HT1080 (cell line): Measurements from ENCODE around the gene SRGAP2C. TPM values are rescaled to one million over a fixed set of nuclear protein-coding genes. Genes with fewer than 3 reads are reported as not detected.
"Not testable (repeated sequence)": the region's sequence is repeated elsewhere in the genome, so short reads cannot be mapped to it uniquely, and the experiment has no call there.

Source experiments
- DNase-seq: peaks from one replicate; pipeline ENCODE4 v3.0.0-alpha.2; 2015; ENCODE audit warnings: low read depth
- total RNA-seq: library from RNA; depleted of rRNA; stranded (reverse); fragments of >200 nt; shearing (Covaris generic); gene quantifications from 2 replicates; pipeline ENCODE4 v1.2.3, GENCODE V29; 2014

Gene SRGAP2C
- total RNA-seq, 1 experiment from 2014 or later, result 25.4 TPM

DNA sequence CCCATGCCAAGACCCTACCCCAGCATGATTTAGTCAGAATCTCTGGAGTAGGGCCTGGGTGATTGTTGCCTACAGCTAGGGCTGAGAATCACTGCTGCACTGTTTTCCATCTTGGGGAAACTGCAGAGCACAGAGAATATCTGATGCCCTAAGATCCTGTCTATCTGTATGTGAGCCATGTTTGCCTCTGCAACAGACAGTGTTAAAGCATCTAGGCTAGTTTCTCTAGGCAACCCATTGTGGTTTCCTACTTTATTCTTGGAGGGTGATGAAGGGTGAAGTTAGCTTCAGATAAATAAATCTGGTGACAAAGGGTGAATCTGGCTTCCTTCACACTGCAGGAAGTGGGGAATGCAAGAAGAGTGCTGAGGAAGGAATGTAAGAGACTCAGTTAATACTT, 147.4 kb downstream of the SRGAP2C start:
- not testable (repeated sequence) for DNase-seq

DNA sequence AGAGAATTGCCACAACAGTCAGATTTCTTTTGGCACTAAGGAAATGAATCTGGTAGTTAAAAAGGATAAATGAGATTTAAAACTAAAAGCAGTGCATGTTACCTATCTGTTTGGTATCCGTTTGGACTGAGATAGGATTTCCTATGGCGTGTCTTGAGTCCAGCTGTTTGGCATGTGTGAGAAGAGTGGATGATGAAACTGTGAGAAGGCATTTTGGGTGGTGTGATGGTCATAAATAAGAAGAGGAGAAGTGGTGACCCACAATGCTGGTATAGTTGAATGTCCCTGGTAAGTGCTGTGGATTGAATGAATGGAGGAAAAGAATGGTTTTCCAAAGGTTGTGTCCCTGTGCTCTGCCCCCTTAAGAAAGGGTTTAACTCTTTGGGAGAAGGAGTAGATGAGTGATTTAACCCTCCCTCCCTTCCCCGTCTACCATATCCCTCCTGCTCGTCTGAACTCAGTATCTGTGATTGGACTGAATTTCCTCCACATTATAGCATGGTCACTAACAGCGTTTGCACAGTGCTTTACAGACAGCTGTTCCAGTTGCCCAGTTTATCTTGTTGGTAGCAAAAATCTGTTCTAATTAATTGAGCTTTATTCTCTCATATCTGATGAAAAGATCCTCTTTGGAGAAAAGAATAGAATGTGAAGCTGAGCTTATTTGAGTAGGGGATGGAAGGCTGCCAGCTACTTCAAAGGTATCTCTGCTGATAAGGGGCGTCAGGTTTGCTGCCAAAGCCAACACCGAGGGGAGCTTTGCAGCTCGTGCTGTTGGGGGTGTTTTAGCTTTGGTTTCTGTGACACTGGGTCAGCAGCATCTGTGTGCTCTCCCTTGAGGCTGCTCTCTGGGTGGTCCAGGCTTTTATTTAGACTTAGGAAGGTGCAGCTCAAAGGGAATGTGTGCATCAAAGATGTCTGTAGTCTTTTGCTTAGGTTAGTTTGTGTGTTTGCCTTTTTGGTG, 148.1 kb downstream of the SRGAP2C start:
- not testable (repeated sequence) for DNase-seq

DNA sequence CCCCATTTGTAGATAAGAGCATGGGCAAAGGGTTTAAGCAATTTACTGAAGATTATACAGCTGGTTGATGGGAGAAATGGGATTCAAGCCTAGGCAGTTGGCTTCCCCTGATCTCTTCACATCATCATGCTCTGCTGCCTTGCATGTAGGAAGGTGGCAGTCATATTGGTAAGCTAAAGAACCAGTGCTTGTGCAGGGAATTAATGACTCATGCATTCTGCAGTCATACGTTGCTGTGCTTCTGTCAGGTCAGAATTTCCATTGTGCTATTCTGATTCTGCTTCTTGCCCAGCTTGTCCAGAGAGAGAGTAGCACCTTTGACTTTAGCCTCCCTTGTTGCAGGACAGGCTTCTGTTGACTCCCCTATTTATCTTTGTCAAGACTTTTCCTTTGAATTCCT, 153.2 kb downstream of the SRGAP2C start:
- not testable (repeated sequence) for DNase-seq

DNA sequence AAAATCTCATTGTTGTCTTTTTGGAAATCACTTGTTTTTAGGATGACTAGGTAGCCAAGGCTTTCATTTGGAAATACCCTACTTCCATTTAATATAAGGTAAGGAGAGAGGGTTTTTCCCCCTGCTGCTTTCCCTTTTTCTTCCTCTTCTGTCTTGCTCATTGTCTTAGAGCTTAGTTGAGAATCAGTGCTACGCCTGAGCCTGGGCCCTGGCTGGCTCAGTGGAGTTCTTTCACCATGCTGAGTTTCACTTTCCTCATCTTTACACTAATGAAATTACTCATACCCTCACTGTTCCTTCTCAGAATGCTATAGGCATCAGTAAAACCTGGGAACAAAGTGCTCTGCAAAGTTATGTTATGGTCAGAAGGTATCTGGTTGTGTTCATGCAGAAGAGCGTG, 154.8 kb downstream of the SRGAP2C start:
- DNase-seq, result not testable (repeated sequence)

DNA sequence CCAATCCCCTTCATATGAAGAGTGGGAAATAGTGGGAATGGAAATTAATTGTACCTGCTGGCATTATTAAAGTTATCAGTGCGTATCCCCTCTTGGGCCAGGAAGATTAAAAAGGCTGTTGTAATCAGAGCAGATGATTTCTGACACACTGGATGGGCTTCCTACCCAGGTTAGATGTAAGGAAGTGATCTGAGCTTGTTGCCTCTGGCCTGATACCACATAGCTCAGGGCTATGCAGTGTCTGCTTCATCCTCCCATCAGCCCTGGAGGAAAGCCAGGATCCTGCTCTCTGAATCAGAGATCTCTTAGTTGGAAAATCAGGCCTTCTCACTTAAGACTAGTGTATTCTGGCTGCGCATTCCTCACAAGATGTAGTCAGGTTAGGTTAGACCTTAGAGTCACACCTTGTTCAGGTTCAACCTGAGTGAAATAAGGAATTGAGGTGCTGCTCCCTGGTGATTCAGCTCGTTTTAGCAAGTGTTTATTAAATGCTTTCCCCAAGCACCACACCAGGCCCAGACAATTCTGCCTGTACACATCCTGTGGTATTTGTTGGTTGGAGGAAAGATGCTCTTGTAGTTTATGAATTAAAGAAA, 158.6 kb downstream of the SRGAP2C start:
- peak; percentile 34 for DNase-seq

DNA sequence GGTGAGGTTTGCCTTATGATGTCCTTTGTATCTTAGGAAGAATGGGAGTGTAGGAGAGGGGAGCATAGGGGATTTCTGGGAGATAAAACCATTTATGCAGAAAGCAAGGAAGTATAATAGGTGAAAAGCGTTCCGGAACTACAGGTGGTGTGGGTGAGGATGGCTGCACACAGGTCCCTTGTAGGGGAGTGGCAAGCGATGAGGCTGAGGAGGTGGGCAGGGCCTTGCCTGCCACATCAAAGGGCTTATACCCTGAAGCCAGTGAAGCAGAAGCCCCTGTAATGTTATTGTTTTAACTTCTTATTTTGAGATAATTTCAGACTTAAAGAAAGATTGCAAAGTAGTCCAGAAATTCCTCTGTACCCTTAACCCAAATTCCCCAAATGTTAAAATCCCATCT, 159.6 kb downstream of the SRGAP2C start:
- DNase-seq, result not testable (repeated sequence)

DNA sequence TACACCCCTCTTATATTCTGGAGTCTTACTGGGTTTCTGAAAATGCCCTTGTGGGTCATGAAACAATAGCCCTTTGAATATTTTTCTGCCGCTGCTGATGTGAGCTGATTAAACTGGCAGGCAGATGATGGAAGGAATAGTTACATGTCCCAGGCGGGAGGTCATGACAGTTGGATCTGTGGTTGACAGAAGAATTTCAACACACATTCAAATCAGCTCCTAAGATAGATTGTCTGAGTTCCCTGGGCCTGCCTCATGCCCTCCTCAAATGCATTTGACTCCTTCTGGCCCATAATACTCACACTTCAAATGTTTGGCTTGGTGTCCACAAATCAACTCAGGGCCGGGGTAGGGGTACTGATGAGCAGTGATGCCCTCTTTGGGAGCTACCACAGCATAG, 161.9 kb downstream of the SRGAP2C start:
- not testable (repeated sequence) for DNase-seq

DNA sequence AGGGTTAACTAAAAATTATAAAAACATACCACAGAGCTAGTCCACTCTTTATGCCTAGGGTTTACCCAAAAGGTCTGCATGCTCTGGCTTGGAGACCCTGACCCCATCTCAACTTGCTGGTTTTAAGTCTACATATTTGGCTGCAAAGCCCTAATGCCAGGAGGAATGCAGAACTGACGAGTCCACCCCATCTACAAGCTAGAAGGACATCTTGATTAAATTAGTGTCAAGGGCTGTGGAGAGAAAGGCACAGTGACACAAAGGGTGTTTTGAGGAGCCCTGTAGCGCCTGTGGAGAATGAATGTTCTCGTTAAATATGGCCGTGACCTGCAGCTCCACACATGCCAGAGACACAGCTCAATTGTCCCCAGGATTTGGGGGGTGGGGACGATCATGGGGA, 162.7 kb downstream of the SRGAP2C start:
- not testable (repeated sequence) for DNase-seq

DNA sequence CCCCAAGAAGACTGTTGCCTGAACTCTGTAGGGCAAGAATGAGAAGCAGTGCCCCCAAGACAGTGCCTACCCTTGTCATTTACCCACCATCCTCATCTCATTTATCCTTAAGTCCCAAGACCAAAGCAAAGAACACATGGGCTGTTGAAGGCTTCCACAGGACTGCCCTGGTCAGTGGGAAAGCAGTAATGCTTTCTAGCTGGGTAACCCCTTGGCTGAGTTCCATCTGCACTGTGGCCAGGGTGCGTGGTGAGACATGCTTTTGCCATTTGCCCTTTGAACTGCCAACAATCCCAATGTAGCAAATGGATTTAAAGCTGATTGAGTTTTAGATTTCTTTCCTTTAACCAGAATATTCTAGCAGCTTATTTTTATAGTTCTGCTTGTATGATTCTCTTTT, 163.3 kb downstream of the SRGAP2C start:
- DNase-seq, result not testable (repeated sequence)

DNA sequence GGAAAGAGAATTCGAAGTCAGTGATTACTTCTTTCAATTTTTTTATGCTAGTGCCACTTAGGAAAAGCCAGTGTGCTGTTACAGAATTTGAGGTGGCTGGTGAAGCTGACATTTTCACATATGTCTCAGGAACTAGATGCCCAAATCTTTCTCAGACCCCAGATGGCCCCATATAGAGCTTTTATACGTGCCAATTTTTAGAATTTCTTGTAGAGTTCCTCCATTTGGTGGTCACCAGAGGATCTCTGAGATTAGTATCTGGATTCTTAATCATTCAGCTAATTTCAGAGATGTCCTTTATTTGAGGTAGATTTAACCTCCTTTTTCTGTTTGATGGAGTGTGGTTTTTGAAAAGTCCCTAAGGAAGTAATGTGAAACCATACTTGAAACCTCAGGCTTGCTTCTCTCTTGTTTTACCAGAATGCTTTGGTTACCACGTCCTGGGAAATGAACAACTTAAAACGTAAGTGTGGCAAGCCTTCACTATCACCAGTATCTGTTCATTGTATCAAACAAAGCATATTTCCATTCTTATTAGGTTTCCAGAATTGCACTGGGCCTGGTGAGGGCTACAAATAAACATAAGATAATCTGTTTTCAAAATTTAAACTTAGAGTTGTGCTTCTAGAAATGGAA, 164.7 kb downstream of the SRGAP2C start:
- not testable (repeated sequence) for DNase-seq

DNA sequence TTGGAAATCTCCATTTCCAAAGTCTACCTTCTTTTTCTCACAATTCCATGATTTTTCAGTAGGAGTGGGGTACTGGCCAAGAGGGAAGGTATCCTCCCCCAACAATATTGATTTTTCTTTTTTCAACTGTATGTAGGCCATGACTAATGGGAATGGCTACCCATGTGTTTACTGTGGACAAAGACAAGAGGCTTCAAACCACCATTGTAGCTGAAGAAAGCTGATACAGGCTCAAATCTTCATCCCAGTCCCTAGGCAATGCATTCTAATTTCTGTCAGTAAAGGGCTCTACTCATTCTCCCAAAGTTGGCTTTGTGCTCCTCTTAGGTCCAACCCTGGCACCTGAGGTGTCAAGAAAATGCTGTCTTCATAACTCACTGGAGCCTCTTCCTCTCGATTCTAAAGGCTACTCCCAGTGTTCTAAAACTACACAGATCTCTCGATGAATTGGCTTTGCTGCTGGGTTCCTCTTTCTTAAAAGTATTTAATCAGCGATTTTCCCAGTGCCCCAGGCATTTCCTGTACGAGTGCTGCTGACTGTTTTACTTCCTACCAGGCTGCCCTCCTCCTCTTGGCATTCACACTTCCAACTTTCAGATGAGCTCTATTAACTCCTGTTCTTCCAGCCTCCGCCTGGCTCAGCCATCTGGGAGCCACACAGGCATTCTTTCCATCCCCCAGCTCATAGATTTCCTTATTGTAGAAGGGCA, 171.1 kb downstream of the SRGAP2C start:
- not testable (repeated sequence) for DNase-seq

DNA sequence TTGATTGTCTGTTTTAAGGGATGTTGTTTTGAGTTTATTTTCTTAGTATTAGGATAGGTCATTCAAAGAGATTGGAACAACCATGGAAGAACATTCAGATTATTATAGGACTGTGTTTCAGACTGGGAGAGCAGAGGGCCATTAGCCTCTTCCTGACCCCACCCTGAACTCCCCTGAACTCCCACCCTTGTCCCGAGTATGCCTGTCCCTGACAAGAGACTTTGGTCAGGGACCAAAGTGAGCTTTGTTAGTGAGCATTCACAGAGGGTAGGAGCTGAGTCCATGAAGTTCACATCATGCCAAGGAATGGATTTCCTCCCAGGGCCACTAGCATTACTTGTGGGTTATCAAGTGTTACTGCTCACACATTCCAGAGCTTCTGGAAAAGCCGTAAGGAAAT, 172.0 kb downstream of the SRGAP2C start:
- not testable (repeated sequence) for DNase-seq

DNA sequence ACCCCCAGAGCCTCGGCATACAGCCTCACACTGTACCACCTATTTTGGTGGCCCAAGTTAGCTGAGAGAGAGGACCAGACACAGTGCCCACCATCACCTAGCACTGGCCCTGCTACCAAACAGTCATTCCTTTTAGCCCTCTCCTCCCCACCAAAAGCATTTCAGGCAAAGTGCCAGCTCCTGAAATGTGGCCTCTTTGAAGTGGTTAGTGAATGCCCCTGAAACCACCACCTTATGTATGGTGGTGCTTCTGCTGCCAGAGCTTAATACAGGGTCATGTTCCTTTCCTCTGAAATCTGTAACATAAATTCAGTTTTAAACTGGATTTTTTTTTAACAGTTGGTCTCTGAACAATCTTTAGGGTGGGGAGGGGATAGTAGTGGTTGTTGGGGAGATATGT, 175.8 kb downstream of the SRGAP2C start:
- not testable (repeated sequence) for DNase-seq

DNA sequence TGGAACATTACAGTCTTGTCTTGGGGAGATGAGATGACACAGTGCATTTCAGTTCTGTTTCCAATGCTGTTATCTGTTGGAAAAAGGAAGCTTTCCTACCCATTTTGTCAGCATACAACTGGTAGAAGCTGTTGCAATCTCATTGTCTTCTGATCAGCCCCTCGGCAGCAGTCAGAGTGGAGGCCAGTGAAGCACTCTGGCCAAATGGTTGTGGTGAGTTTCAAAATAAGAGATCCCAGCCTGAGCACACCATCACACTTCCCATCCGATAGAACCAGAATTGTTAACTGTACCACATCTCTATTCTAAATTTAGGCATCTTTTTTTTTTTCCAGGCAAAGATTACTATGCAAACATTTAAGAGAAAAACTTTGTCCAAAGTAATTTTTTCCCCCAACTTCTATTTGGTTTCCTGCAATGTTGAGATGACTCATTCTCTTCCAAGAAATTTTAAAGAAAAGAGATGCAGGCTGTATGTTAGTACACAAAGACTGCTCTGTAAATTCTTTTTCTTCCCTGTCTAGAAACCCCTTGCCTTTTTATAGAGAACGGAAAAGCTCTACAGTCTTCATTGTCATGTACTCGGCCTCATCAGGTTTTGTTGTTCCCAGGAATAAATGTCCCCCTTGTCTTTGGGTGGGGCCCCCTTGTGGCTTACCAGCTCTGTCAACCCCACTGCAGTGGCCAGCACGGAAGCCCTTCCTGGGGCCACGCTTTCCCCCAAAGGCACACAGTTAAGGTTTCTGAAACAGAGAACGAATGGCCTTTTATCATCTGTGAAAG, 176.9 kb downstream of the SRGAP2C start:
- DNase-seq, result not testable (repeated sequence)

DNA sequence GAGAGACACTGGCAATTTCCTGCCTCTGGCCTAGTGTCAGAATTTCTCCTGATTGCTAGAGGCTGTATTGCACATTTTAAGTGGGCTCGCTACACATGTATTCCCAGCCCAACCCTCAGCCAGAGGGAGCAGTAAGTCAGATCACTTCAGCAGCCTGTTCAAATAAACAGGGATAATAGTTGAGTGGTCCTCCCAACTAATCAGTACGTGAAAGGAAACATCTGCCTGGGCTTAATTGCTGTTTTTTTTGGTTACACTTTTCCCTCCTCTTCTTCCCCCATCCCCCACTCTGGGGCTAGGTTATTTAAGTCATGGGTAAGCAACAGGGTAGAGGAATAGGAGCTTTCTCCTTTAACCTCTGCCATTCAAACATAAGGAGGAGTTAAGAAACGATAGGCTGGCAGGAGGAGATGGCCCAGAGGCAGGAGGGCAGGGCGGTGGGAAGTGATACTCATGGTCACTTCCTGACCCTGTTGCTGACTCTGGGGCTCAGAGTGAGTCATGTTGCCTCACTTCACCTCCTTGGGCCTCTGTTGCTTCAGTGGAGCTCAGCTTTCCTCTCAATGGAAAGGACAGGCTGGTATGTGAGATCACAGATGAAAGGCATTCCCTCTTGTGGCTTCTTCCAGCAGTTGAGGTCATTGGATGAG, 177.6 kb downstream of the SRGAP2C start:
- not testable (repeated sequence) for DNase-seq

DNA sequence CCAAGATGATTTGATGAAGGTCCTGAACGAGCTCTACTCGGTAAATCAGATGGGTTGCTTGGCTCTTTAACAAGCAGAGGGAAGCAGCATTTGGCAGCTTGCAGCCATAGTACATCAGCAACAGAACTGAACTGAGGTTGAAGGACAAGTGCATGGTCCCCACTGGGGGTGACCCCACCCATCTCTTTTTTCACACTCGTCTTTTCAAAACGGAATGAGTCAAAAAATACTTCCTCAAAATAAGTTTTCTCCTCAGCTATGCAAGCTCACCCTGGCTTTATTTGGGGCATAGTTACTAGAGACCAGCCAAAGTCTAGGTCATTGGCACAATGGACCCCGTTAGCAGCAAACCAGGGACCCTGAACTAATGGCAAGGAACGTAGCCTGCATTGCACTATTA, 180.5 kb downstream of the SRGAP2C start:
- not testable (repeated sequence) for DNase-seq

DNA sequence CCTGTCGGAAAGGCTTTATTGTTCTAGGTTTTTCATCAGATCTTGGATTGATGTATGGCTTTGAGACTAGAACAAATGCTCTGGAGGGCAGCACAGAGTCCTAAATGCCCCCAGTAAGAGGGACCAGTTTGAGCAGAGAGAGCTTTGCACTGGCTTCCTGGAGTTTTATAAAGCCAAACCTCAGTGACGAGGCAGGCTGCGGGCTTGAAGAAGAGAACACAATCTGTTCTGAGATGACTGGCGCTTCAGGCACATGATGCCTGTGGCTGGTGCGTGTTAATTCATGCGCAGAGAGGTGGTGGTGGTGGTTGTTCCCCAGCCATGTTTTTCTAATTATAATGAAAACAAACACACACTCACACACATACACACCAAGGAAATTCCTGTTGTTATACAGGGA, 180.9 kb downstream of the SRGAP2C start:
- DNase-seq, result not testable (repeated sequence)

DNA sequence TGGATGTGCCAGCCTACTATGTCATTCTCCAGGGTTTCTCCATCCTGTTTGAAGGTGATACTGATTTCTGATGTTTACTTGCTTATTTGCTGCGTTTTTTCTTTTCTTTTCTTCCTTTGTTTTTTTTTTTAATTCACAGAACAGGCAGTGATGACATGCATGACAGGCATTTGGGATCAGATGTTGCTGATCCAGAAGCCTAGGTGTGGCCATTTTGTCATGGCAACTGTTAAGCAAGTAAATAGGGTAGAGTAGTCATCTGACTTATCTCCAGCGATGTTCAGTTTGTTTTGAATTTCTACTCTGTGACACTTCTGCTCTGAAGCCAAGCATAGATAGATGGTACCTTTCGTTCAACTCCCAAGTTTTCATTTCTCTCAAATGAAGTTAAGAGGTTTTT, 181.4 kb downstream of the SRGAP2C start:
- not testable (repeated sequence) for DNase-seq

DNA sequence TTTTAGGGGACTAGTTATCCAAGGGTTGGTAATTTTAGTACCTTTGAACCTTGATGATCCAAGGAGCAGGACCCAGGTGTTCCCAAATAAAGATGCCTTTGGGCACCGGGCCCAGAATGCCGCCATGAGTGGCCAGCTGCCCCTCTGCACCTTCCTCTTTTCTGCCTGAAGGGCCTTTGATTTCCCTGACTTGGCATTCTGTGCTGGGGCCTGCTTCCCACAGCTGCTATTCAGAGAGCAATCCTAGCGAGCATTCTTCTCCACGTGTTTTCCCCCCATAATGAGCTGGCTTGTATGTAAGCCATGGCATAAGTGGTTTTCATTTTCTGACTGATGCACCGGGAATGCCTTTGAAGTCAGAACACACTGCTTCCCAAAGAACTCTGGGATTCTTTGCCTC, 184.1 kb downstream of the SRGAP2C start:
- not testable (repeated sequence) for DNase-seq

DNA sequence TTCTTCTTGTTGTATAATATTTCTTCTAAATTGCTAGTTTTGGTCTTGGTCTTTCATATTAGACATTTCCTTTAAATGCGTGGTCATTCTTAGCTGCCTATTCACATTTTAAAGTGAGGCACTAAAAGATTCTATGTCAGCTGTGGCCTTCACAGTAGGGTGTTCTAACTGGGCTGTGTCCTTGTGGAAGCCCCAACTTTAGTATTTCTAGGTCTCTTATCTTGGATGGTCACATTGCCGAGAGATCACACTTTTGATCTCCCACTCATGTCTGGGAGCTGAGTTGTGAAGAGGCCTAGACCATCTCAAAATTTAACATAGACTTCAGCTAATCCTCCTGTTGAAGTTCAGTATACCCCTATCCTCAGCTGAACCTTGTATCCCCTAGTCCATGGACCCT, 185.2 kb downstream of the SRGAP2C start:
- DNase-seq, result not testable (repeated sequence)
